ENCODE results near the gene KIAA1614.
"Not testable (repeated sequence)": the region's sequence is repeated elsewhere in the genome, so short reads cannot be mapped to it uniquely, and the experiment has no call there.

KIAA1614 gene

GRCh38 chr1:180966744-180967536 lies 54.2 kb downstream of the KIAA1614 start:
- no peak for DNase-seq

- no peak for DNase-seq
These were observed 54.9 kb downstream of the KIAA1614 start for GRCh38 chr1:180967558-180967957.

DNA sequence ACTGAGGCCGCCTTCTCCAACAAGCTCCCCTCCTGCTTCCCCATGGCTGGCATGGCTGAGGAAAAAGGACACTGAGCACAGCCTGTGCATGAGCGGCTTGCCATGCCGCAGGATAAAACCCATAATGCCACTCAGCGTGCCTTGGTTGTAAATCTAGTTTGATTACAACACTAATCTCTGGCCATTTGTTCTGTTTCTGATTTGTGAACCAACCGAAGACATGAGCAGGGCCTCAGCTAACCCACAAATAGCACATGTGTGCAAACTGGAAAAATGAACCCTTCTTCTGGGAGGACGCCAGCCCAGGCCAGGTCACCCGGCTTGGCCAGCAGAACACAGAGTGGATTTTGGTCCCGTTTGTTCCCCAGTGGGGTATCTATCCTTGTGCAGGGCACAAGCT lies 56.1 kb downstream of the KIAA1614 start:
- not testable (repeated sequence) for DNase-seq

GRCh38 chr1:180969434-180969833 lies 56.7 kb downstream of the KIAA1614 start:
- DNase-seq = no peak

DNA sequence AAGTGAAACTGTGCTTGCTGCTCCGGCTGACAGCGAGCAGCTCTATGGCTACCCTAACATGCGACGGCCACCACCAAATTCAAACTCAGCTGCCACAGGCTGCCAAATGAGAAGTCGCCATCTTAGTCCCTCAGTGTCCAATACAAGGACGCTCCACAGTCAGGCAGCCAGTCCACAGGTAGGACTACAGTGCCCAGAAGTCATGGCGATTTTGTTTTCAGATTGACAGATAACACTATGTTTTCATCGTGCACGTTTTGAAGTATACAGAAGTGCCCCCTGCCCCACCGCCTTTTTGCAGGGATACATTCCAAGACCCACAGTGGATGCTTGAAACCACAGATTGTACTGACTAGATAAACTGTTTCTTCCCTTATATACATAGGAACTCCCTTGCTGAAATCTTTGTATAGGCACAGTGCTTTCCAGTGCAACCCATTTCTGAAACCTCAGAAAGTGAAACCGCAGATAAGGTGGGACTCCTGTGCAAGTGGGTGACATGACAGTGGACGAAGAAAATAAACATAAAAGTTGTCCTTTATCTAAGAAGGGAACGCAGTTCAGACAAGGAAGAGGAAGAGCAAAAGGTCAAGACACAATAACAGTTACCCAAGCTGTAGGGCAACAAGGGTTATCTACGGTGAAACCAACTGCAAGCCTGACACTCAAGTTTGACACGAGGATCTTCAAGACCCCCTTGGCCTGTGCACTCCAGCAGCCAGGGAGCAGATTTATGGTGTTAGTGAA lies 57.8 kb downstream of the KIAA1614 start:
- no peak for DNase-seq

DNA sequence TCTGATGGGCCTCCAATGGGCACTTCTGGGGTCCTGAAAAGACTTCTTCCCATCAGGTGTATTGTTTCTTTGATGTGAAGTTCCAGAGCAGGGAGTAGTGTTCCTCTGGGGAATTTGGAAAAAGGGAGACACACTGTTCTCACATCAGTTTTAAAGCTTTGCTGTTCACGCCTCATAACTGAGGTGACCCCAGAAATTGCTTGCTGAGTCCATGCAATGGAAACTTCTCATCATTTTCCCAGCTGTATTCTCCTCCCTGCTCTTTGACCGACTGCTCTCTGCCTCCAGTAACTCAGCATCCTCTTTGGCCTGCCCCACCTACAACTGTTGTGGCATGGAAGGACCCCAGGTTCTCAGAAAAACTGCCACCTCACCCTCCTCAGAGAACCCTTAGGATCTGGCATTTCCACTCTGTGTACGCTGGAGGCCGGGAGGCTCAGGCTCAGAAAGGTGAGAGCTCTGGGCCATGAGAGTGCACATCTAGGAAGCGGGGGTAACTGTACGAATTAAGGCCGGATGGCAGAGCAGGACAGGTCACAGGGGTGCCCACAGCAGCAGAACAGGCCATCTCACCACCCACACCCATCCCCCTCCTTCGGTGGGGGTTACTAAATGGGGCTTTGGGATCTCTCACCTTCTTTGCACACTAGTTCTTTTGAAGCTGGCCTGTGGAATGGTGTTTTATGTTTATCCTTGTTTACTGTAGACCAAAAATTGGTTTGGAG lies 58.7 kb downstream of the KIAA1614 start:
- no peak for DNase-seq

GRCh38 chr1:180973369-180973768 lies 60.7 kb downstream of the KIAA1614 start:
- DNase-seq = no peak

GRCh38 chr1:180974236-180974635 lies 61.5 kb downstream of the KIAA1614 start:
- DNase-seq = no peak

DNA sequence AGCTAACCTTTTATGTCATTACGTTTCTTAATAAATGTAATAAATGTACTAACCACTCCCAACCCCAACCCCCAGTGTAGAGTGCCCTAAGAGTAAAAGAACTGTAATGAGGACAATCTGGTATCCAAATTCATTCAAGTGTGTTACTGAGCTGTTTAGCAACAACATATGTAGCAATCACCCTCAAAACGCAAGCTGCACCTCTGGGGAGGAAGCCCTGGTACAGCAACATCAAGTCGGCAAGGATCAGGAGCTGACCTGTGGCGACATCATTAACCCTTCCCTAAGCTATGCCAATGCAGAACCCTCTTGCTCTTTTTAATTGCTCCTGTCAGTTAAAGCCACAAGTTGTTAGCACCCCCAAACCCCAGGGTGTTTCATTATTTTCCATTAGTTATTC lies 62.9 kb downstream of the KIAA1614 start:
- no peak for DNase-seq

DNA sequence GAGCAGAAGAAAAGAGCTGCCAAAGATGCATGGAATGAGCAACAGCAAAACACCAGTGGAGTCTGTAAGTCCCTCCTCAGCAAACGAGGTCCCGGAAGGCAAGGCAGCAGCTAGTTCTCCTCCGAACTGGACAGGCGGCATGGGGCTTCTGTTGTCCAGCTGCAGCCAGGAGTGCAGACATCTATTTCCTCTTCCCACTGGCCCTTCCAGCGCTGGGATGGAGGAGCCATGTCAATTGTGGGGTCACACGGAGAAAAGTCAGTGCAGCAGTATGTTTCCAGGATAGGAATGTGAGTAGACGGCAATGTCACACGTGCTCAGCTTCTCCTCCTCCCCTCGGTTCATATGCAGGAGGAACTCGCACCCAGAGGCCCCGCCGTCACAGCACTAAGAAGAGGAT lies 63.5 kb downstream of the KIAA1614 start:
- no peak for DNase-seq

- no peak for DNase-seq
These were observed 64.1 kb downstream of the KIAA1614 start for GRCh38 chr1:180976732-180977357.

DNA sequence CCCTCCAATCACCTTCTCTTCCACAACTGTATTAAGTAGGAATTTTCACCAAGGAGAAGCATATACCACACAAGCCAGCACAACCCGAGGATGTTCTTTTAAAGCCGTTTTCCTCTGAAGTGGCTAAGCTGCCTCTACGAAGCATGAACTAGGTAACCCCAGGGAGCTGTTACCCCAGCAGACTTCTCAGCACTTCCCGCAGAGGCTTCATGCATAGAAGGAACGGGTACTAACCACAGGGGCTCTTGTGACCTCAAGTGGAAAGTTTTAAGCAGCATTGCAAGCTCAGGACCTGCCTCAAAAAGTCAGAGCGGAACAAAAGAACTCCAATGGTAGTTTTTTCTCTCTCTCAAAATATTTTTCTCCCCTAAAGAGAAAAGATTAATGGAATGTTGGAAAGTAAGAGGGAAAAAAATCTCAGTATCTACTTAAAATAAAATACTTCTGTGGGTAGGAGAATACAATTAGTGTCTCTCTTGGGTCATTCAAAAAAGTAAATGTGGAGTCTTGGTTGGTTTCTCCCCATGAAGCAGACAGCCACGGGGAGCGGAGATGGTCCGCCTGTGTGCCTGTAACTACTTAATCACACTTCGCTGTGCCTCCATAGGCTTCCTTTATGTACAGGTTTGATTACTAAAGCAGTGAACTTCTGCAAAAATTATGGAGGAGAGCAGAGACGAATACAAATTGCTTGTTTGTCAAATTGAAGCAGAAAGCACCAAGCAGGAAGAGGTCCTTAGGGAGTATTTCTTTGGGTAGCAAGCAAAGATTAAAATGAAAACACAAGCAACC lies 69.1 kb downstream of the KIAA1614 start:
- DNase-seq = peak; percentile 26

- no peak for DNase-seq
These were observed 69.7 kb downstream of the KIAA1614 start for GRCh38 chr1:180982422-180982821.

DNA sequence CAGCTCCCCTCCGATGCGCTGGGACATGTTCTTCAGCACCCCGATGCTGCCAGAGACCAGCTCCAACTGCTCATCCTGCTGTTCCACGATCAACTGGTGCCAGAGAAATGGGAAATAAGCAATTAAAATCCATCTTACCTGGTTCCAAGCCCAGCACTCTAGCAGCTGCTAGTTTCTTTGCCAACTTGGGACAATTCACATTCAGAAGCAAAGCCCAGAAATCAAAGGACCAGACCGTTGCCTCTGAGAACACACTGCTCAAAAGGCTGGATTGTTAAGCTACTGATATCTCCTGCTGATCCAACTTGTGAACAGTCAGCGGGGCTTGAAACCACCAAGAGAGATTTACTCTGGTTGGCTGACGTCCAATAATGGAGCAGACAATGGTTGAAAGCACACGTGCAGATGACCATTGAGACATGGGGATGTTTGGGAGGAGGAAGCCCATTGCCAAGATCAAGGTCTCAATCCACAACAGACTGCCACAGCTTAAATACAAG lies 75.6 kb downstream of the KIAA1614 start:
- DNase-seq = no peak

GRCh38 chr1:180994262-180994661 lies 81.6 kb downstream of the KIAA1614 start:
- DNase-seq = no peak

DNA sequence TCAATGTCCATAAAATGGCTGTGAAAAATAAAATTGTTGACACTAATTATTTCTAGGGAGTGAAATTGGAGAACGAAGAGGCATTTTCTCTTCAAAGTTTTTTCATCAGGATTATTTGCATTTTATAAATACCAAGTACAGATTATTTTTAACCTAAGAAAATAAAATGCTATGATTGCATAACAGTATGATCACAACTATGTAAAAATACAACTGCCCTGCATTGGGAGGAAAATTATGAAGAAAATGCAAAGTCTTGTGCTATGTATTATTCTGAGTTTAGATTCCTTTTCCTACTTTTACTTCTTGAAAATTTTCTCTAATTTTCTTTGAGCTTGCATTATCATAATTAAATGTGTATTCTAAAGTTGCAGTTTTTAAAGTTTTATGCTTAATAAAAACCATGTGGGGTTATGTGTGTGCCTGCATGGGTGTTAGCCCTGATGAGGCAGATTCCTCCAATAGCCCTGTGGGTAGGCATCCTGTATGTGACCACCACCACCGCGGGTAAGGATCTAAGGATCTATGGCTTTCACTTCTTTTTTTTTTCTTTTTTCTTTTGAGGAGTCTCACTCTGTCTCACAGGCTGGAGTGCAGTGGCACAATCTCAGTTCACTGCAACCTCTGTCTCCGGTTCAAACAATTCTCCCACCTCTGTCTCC lies 85.3 kb downstream of the KIAA1614 start:
- no peak for DNase-seq

Data from CD4-positive, alpha-beta T cell treated with Interleukin-21 for 1 hour (primary cell).